Sigmoid colon (tissue), 4 donors: ENCODE results near the gene FCRLA.

Experiments
- CTCF ChIP-seq, 4 experiments: fragments of 450-650 bp in 3 of 4; fragments of 200-600 bp in 1 of 4; IDR thresholded peaks; one replicate each; pipeline ENCODE4 v1.5.1; 2016 to 2019; ENCODE audit warnings: antibody characterized with exemption in 4 of 4, mild to moderate bottlenecking in 3 of 4, moderate library complexity in 2 of 4
- EP300 ChIP-seq, 4 donors: sonication (generic); formaldehyde crosslinking; IDR thresholded peaks; one replicate each; pipeline ENCODE4 v1.6.1; 2017; ENCODE audit warnings: antibody characterized with exemption in 4 of 4
- POLR2A ChIP-seq, 2 donors: fragments of 450-650 bp; IDR thresholded peaks; one replicate each; pipeline ENCODE4 v1.6.1; 2016; ENCODE audit warnings: antibody characterized with exemption in 2 of 2, mild to moderate bottlenecking in 2 of 2, moderate library complexity in 2 of 2
- POLR2AphosphoS5 ChIP-seq, 4 donors: sonication (generic); formaldehyde crosslinking; IDR thresholded peaks; one replicate each; pipeline ENCODE4 v1.6.1; 2017; ENCODE audit warnings: antibody characterized with exemption in 4 of 4

GRCh38 chr1:161739865-161740566 lies 33.0 kb downstream of the FCRLA start:
- no peak for TF ChIP-seq CTCF (IDR thresholded peaks at IDR 0.05)
- TF ChIP-seq EP300 (IDR thresholded peaks at IDR 0.05) = no peak
- no peak for TF ChIP-seq POLR2A (IDR thresholded peaks at IDR 0.05)
- TF ChIP-seq POLR2AphosphoS5 (IDR thresholded peaks at IDR 0.05) = no peak
